ENCODE results near the gene GPRIN1. TPM values are rescaled to one million over a fixed set of nuclear protein-coding genes. Genes with fewer than 3 reads are reported as not detected.

GPRIN1 gene
- polyA plus RNA-seq, 3 donors, result 0.34 to 0.59 (median 0.36) TPM

DNA sequence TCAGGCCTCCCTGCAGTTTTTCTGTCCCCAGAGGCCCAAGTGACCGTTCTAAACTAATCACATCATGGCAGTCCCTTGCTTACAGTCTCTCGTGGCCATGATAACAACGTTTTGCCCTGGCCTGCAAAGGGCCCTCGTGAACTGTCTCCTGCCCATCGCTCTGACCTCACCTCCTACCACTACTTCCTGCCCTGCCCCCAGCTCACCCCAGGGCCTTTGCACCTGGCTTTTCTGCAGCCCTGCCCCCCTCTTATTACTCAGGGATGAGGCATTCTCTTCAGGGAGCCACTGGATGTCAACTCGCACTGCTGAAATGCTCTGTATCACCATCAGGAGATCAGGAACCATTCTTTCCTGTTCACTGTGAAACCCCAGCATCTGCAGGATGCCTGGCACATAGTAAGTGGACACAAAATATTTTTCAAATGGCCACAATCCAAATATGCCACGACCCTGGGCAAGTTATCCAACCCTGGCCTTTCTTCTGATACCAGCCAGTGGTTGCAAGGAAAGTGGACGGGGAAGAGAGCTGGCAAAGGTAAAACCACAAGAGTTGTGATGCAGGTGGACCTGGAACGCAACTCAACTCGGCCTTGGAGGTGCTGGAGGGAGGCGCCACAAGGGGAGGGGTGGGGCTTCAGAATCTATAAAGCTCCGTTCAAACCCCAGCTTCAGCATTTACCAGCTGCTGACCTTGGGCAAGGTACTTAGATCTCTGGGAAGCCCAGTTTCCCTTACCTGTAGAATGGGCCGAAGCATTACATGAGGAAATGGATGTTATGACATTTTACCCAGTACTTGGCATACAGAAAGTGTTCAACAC lies 18.7 kb upstream of the GPRIN1 start:
- 46 to 57% (median 55%) methylated on average over 13 of the region's 13 CpGs for WGBS, 3 donors
- H3K27ac ChIP-seq (ENCODE audit: low read depth, low read length), result no peak overlapping the region

DNA sequence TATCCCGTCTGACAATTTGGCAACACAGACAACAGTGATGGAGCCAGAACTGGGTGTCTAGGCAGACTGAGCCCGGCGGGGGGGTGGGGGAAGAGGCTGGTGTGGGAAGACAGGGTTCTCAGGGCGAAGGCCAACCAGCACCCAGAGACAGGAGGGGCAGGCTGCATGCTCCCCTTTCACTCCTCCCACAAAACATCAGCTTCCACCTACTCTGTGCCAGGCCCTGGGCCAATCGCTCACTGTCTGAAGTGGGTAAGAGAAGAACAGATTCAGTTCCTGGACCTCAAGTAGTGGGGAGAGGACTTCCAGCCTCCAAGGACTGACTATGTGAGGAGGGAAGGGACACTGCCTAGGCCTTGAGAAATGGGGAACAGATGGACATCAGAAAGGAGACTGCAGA lies 17.6 kb upstream of the GPRIN1 start:
- 68 to 85% (median 75%) methylated on average over 5 of the region's 5 CpGs for WGBS, 3 donors
- H3K27ac ChIP-seq (ENCODE audit: low read depth, low read length), result no peak overlapping the region

DNA sequence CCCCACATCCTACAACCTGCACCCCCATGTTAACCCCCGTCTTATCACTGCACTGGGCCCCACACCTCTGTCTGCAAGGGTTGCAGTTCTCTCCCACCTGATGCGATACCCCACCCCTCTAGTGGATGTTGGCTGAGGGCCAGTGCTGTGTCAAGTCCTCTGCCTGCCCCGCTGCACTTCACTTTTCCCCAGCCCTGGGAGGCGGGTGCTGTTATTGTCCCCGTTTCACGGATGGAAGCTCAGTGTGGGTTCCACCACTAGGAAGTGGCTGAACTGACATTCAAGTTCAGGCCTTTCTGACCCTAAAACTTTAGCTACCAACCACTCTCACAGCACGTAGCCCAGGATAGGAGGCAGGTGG lies 16.9 kb upstream of the GPRIN1 start:
- H3K27ac ChIP-seq (ENCODE audit: low read depth, low read length), result no peak overlapping the region
- 42 to 52% (median 45%) methylated on average over 7 of the region's 7 CpGs for WGBS, 3 donors

GRCh38 chr5:176625966-176626875 lies 16.3 kb upstream of the GPRIN1 start:
- no peak overlapping the region for H3K27ac ChIP-seq (ENCODE audit: low read depth, low read length)
- WGBS, 3 donors, result 33 to 53% (median 51%) methylated on average over 23 to 25 of the region's 25 CpGs

GRCh38 chr5:176625512-176625911 lies 15.6 kb upstream of the GPRIN1 start:
- H3K27ac ChIP-seq (ENCODE audit: low read depth, low read length), result no peak overlapping the region
- 60 to 82% (median 71%) methylated on average over 2 of the region's 2 CpGs for WGBS, 3 donors

- WGBS, 3 donors, result 54 to 60% (median 60%) methylated on average over 9 of the region's 9 CpGs
- no peak overlapping the region for H3K27ac ChIP-seq (ENCODE audit: low read depth, low read length)
These were observed 15.0 kb upstream of the GPRIN1 start for GRCh38 chr5:176624938-176625337.

DNA sequence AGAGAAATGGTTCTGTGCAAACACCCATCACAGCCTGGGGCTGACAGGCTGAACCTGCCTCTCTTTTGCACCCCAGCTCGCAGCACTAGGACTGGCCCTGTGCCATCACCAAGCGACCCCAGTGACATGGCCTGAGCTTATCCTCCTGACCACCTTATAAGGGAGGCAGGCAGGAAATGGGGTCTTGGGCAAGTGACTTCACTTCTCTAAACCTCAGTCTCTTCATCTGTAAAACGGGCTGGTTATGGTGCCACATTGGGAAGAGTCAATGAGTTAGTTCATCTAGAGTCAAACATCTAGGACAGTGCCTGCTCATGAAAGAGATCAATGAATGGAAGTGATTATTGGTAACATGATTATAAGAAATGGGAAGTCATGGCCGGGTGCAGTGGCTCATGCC lies 14.2 kb upstream of the GPRIN1 start:
- WGBS, 3 donors, result 67 to 74% (median 73%) methylated on average over 4 of the region's 4 CpGs

GRCh38 chr5:176621661-176622079 lies 11.7 kb upstream of the GPRIN1 start:
- 59 to 67% (median 61%) methylated on average over 13 of the region's 13 CpGs for WGBS, 3 donors
- no peak overlapping the region for H3K27ac ChIP-seq (ENCODE audit: low read depth, low read length)

More for the DNA sequence above, 14.2 kb upstream of the GPRIN1 start:
- no peak overlapping the region for H3K27ac ChIP-seq (ENCODE audit: low read depth, low read length)

DNA sequence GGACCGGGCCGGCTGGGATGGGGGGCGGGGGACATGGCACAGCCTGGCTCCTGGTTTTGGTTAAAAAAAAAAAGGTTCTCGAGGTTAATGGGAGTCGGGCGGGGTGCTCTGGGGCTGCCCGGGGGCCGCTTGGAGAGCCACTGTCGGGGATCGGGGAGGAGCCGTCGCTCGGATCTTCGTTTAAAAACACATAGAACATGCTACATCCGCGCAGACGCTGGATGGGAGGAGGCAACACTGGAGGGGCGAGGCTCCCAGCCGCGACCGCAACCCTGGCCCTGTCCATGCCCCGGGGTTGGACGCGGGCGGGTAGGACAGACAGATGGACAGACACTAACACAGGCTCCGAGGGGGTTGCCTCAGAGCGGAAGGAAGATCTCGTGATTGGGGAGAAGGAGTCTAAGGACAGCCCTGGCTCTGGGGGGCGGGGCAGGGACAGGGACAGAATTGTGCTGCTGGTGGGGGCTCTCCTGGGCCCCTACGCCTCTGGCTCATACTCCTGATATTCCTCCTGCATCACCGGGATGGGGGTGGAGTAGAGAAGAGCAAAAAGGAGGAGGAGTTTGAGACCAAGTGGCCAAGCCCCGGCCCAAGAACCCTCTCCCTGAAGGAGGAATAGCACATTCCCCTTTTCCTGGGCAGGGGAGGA lies 10.5 kb upstream of the GPRIN1 start:
- WGBS, 3 donors, result 3 to 6% (median 4%) methylated on average over 29 to 32 of the region's 32 CpGs
- no peak overlapping the region for H3K27ac ChIP-seq (ENCODE audit: low read depth, low read length)

GRCh38 chr5:176619569-176620332 lies 9.8 kb upstream of the GPRIN1 start:
- 8 to 17% (median 14%) methylated on average over 56 to 59 of the region's 59 CpGs for WGBS, 3 donors
- H3K27ac ChIP-seq (ENCODE audit: low read depth, low read length), result no peak overlapping the region

- WGBS, 3 donors, result 3 to 7% (median 3%) methylated on average over 30 to 31 of the region's 31 CpGs
- H3K27ac ChIP-seq (ENCODE audit: low read depth, low read length), result no peak overlapping the region
These were observed 9.2 kb upstream of the GPRIN1 start for GRCh38 chr5:176619203-176619568.

- WGBS, 3 donors, result 23 to 27% (median 23%) methylated on average over 19 of the region's 19 CpGs
- H3K27ac ChIP-seq (ENCODE audit: low read depth, low read length), result no peak overlapping the region
These were observed 8.8 kb upstream of the GPRIN1 start for GRCh38 chr5:176618783-176619182.

DNA sequence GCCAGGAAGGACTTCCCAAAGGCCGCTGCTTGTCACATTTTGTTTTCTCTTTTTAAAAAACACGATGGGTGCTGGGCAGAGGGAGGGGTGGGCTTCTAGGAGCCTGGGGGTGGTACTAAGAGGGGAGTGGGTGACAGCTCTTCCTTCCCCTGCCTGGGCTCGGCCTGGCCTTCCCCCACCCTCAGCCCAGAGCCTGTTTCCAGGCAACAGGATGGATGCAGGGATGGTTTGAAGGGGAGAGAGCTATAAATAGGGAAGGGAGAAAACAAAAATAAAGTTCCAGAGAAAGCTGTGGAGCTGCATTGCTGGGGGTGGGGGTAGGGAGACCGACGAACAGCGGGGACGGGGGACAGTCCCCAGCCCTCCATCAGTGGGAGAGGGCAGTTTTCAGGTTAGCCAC lies 6.6 kb upstream of the GPRIN1 start:
- WGBS, 3 donors, result 54 to 61% (median 56%) methylated on average over 7 of the region's 7 CpGs
- no peak overlapping the region for H3K27ac ChIP-seq (ENCODE audit: low read depth, low read length)

- H3K27ac ChIP-seq (ENCODE audit: low read depth, low read length), result no peak overlapping the region
- 47 to 60% (median 59%) methylated on average over 8 of the region's 8 CpGs for WGBS, 3 donors
These were observed 5.0 kb upstream of the GPRIN1 start for GRCh38 chr5:176614805-176615478.

DNA sequence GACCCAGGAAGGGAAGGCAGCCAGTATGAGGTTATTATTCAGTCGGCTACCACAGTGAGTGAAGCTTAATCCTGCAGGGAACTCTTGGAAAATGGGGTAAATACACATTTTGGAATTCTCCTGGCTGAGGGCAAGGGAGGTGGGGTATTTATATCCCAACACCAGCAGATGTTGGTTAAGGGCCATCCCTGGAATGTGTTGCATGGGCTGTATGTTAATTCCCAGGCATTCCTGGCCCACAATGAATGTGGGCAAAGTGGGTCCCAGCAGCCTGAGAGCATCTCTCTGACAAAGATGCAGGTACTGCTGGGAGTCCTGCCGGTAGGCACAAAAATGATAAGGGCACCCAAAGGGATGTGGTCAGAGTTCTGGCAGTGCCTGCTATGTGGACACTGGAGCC lies 2.9 kb upstream of the GPRIN1 start:
- WGBS, 3 donors, result 46 to 74% (median 66%) methylated on average over 2 of the region's 2 CpGs
- no peak overlapping the region for H3K27ac ChIP-seq (ENCODE audit: low read depth, low read length)

DNA sequence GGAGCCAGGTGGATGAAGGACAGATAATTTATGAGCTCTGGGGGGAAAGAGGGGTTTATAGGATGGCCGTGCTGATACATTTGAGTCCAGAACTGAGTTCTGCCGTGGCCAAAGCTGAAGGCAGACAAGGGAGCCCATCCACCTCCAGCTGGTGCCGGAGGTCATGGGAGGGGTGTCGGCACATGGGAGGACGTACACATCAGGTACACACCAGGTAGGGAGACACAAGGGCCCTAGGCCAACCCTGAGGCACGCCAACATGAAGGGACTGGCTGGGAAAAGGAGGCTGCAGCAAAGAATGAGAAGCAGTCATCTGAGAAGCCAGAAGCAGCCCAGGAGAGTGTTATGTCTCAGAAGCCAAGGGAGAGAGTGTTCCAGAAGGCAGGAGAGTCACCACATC lies 2.1 kb upstream of the GPRIN1 start:
- no peak overlapping the region for H3K27ac ChIP-seq (ENCODE audit: low read depth, low read length)
- WGBS, 3 donors, result 80 to 89% (median 89%) methylated on average over 6 of the region's 6 CpGs

DNA sequence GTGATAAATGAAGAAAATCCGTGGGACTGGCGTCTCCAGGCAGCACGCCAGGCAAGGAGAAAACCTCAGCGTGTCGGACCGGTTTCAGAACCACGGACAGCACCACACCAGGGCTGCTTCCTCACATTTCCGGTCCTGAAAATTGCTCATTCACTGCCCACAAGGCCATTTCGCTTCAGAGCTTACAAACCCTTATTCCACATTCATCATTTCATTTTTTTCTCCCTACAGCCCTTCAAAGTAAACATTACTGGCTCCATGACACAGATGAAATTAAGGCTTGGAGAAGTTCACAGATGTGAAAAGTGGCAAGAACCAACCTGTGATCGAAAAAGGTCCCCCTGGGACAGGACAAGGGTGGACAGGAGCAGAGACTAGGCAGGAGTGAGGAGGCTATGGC lies 1.5 kb upstream of the GPRIN1 start:
- 10 to 16% (median 11%) methylated on average over 10 of the region's 10 CpGs for WGBS, 3 donors
- H3K27ac ChIP-seq (ENCODE audit: low read depth, low read length), result no peak overlapping the region

DNA sequence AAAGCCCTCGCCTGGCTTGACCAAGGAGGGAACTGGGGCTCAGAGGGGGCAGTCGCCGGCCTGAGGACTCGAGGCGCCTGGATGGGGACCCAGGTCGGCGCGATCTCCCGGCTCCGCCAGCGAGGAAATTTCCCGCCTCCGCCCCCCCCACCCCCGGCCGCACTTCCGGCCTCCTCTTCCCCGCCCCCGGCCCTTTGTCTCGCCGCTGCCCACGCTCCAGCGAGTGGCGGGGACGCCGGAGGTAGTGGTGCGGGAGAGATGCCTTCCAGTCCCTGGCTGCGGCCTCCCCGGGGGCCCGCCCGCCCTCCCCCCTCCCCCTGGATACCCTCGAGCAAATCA lies 448 bp upstream of the GPRIN1 start:
- no peak overlapping the region for H3K27ac ChIP-seq (ENCODE audit: low read depth, low read length)
- 0 to 5% (median 2%) methylated on average over 8 to 29 of the region's 31 CpGs for WGBS, 3 donors

Data from adipose tissue (tissue), 3 donors.